Erythroblast (primary cell): ENCODE results near the gene DRC1.

ENCODE experiments used
- GATA1 ChIP-seq: IDR thresholded peaks from 2 replicates; pipeline ENCODE4 v1.6.1; 2011; ENCODE audit warnings: low read depth, mild to moderate bottlenecking, control low read depth, low read length, moderate library complexity
- POLR2A ChIP-seq: IDR thresholded peaks from 2 replicates; pipeline ENCODE4 v1.6.1; 2011; ENCODE audit warnings: mild to moderate bottlenecking, low read length

DNA sequence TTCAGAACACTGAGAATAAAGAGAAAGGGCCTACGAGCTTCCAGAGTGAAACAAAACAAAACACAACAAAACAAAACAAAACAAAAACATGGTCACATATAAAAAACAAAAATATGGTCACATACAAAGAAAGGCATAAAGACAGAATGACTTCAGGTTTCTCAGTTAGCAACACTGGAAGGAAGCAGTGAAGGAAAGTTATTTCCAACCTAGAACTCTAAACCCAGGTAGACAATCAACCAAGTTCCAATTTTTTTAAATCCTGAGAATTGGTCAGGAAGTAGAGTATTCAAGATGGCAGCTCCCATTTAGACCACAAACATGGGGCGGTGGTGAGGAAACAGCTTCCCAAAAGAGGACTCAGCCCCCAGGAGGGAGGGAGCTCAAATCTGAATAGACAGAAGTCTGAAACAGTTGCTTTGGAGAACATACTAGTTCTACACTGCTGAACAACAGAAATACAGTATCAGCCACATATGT lies 9.1 kb downstream of the DRC1 start:
- TF ChIP-seq POLR2A: no peak
- TF ChIP-seq GATA1: no peak
